ENCODE data around the gene RYR1. TPM values are rescaled to one million over a fixed set of nuclear protein-coding genes. Genes with fewer than 3 reads are reported as not detected.
"Not testable (repeated sequence)": the region's sequence is repeated elsewhere in the genome, so short reads cannot be mapped to it uniquely, and the experiment has no call there.

RYR1 gene
- total RNA-seq, 1 donor from 2014 or later, result 3.8 TPM

DNA sequence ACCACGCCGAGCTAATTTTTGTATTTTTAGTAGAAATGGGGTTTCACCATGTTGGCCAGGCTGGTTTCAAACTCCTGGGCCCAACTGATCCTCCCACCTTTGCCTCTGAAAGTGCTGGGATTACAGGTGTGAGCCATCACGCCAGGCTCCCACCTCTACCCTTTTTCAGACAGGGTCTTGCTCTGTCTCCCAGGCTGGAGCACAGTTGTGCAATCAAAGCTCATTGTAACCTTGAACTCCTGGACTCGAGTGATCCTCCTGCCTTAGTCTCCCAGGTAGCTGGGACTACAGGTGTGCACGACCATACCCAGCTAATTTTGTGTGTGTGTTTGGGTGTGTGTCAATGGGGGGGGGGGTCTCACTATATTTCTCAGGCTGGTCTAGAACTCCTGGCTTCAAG, 9.2 kb upstream of the RYR1 start:
- H3K4me3 Mint-ChIP-seq, result no peak overlapping the region
- no peaks in the 10 kb centered on the region for H3K27me3 Mint-ChIP-seq (ENCODE audit: insufficient read depth)
- H3K9me3 Mint-ChIP-seq, result no peaks in the 10 kb centered on the region
- H3K4me1 Mint-ChIP-seq (ENCODE audit: low read depth), result peaks cover 26% of the 10 kb centered on the region
- no peak for DNase-seq (ENCODE audit: low spot score)
- intact Hi-C loops (cut with micrococcal nuclease), result no loop called here
- H3K27ac Mint-ChIP-seq, result no peak overlapping the region
- no peaks in the 10 kb centered on the region for H3K36me3 Mint-ChIP-seq (ENCODE audit: low read depth)

DNA sequence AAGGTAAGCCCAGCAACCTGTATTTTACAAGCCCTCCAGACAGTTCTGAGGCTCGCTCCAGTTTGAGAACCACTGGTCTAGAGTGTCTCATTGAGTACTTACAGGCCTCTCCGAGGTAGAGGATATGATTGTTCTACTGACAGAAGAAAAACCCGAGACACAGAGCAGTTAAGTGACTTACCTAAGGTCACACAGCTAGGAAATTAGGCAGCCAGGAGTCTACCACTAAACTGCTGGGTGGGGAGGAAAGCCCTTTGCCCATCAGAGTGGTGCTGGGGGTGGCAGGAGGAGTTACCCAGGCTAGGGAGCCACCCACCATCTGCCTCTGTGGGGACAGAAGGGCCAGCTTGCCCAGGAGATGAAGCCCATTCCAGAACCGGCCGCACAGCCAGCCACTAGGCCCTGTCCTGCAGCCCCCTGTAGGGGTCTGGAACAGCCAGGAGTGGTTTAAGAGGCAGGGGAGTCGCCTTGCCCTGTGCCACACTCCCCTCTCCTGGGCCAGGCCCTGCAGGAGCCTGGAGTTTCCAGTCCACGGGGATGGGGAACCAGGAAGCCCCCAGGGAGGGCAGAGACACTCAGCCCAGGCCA, 8.2 kb upstream of the RYR1 start:
- Mint-ChIP-seq H3K36me3 (ENCODE audit: low read depth) (no peaks in the 10 kb centered on the region), H3K4me3 (no peak overlapping the region), H3K4me1 (ENCODE audit: low read depth) (peaks cover 32% of the 10 kb centered on the region), H3K27ac (peak overlapping the region; percentile 83), H3K27me3 (ENCODE audit: insufficient read depth) (no peaks in the 10 kb centered on the region), H3K9me3 (no peaks in the 10 kb centered on the region)
- DNase-seq (ENCODE audit: low spot score), result no peak
- intact Hi-C loops (cut with micrococcal nuclease), result loop anchor here (5.0 kb wide), 1 partner anchor 232 kb away; no protein-coding TSS in a partner anchor

DNA sequence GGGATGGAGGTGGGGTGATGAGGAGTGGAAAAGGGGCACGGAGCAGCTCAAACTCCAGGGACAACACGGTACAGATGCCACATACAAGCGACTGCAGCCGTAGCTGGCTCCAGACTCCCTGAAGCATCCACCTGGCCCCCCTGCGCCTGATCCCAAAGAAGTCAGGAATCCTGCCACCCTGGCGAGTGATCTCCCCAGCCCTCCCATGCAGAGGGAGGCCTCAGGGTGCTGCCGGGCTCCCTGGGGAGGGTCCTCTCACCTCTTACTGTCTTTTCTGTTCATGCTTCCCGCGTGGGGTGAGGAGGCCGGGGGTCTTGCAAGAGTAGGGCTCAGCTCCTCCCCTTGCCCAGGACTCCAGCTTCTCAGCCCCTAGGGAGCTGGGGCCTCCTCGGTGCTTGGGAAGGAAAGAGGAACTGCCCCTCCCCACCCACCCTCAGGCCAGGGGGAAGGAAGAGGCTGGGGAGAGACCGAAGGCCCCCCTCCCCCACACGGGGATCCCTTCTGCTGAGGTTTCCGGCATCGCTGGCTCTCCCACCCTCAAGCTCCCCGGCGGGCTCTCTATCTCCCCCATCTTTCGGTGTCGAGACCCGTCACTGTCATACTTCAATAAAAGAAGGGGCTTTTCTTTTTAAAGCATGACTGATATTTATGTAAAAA, 7.6 kb upstream of the RYR1 start, which contains the start of gene RASGRP4:
Gene RASGRP4 (minus strand): TSS at position 410 of the 657 bp plus-strand sequence. CDS start 128 bp downstream, at position 282.
- intact Hi-C loops (cut with micrococcal nuclease), result loop anchor here (5.0 kb wide), 1 partner anchor 231 kb away; no protein-coding TSS in a partner anchor
- Mint-ChIP-seq H3K9me3 (no peaks in the 10 kb centered on the region), H3K4me1 (ENCODE audit: low read depth) (peaks cover 32% of the 10 kb centered on the region), H3K36me3 (ENCODE audit: low read depth) (no peaks in the 10 kb centered on the region), H3K27ac (peak within 1 kb of the TSS; percentile 90), H3K4me3 (peak within 1 kb of the TSS; percentile 51), H3K27me3 (ENCODE audit: insufficient read depth) (peaks cover 2% of the 10 kb centered on the region)
- no peak for DNase-seq (ENCODE audit: low spot score)

DNA sequence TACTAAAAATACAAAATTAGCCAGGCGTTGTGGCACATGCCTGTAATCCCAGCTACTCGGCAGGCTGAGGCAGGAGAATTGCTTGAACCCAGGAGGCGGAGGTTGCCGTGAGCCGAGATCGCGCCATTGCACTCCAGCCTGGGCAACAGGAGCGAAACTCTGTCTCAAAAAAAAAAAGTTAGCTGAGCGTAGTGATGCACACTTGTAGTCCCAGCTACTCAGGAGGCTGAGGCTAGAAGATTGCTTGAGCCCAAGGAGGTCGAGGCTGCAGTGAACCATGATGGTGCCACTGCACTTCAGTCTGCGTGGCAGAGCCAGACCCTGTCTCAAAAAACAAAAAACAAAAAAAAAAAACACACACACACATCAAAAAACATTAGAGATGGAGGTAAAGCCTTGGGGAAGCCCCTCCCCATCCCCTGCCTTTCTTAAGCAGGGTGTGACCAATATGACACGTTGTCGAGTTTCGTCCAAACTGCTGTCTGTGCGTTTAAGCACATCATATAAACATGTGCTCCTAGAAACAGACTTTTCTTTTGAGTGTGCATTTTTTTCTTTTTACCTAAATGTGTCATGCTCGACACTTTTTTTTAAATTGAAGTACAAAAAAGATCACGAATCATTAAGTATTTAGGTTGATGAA, 6.3 kb upstream of the RYR1 start:
- Mint-ChIP-seq H3K4me3 (peak overlapping the region; percentile 56), H3K27ac (peak overlapping the region; percentile 90)
- intact Hi-C loops (cut with micrococcal nuclease), result loop anchor here (5.0 kb wide), 1 partner anchor 230 kb away; no protein-coding TSS in a partner anchor

DNA sequence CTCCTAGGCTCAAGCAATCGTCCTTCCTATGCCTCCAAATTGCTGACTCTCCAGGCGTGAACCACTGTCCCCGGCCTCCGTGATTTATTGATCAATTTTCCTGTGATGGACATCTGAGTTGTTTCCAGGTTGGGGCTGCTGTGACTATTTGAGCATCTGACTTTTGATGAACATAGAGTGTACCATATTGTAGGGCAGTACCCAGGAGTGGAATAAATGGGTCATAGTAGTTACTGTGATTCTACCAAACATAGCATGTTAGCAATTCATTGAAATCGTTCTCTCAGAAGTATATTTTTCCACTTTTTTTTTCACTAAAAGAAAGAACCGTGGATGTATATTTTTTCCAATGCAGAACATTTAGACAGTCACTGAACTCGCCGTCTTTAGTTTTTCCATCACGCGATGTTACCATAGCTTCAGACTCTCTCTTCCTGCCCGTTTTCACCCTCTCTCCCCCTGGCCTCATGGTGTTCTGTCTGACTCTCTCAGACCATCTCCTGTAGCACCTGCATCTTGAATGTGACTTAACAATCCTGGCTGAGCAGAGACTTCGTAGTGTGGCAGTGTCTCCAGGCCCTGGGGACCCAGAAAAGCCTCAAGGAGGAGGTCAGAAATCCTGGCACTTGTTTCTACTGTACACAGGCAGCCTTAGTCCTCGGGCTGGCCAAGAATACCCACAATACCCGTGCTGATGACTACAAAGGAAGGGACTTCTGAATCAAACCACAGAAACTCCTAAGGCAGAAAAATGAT, 4.3 kb upstream of the RYR1 start:
- H3K27me3 Mint-ChIP-seq (ENCODE audit: insufficient read depth), result peaks cover 11% of the 10 kb centered on the region
- H3K4me1 Mint-ChIP-seq (ENCODE audit: low read depth), result peaks cover 38% of the 10 kb centered on the region
- intact Hi-C loops (cut with micrococcal nuclease), result loop anchor here (2.0 to 5.0 kb wide), 2 partner anchors 26 to 228 kb away; partner anchors contain the start of gene FAM98C
- no peaks in the 10 kb centered on the region for H3K9me3 Mint-ChIP-seq
- DNase-seq (ENCODE audit: low spot score), result no peak
- peak overlapping the region; percentile 91 for H3K27ac Mint-ChIP-seq
- H3K4me3 Mint-ChIP-seq, result peak overlapping the region; percentile 44
- no peaks in the 10 kb centered on the region for H3K36me3 Mint-ChIP-seq (ENCODE audit: low read depth)

More for the DNA sequence above, 6.3 kb upstream of the RYR1 start:
- peaks cover 32% of the 10 kb centered on the region for H3K4me1 Mint-ChIP-seq (ENCODE audit: low read depth)
- DNase-seq (ENCODE audit: low spot score), result peak; percentile 11
- H3K27me3 Mint-ChIP-seq (ENCODE audit: insufficient read depth); H3K36me3 Mint-ChIP-seq (ENCODE audit: low read depth); H3K9me3 Mint-ChIP-seq: not testable (repeated sequence)

DNA sequence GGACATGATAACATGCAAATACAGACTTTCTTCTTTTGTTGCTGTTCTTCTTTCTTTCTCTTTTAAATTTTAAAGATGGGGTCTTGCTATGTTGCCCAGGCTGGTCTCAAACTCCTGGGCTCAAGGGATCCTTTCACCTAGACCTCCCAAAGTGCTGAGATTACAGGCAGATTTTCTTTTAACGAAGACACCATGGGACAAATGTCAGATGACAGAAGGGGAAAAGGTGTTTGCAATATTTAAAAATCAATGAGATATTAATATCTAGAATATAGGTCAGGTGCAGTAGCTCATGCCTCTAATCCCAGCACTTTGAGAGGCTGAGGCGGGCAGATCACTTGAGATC, 3.7 kb upstream of the RYR1 start:
- Mint-ChIP-seq H3K4me3 (no peak overlapping the region), H3K36me3 (ENCODE audit: low read depth) (no peaks in the 10 kb centered on the region), H3K27me3 (ENCODE audit: insufficient read depth) (peaks cover 14% of the 10 kb centered on the region), H3K27ac (peak overlapping the region; percentile 91), H3K9me3 (no peaks in the 10 kb centered on the region), H3K4me1 (ENCODE audit: low read depth) (peaks cover 41% of the 10 kb centered on the region)
- intact Hi-C loops (cut with micrococcal nuclease), result loop anchor here (2.0 to 5.0 kb wide), 2 partner anchors 27 to 228 kb away; partner anchors contain the start of gene FAM98C
- no peak for DNase-seq (ENCODE audit: low spot score)

DNA sequence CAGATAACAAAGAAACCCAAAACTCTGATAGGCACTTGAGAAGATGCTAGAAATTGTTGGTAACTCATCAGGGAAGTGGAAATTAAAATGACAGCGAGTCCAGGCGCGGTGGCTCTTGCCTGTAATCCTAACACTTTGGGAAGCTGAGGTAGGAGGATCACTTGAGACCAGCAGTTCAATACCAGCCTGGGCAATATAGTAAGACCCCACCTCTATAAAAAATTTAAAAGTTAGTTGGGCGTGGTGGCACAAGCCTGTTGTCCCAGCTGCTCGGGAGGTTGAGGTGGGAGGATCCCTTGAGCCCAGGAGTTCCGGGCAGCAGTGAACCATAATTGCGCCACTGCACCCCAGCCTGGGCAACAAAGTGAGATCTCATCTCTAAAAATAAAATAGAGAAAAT, 2.6 kb upstream of the RYR1 start:
- Mint-ChIP-seq H3K27ac (no peak overlapping the region), H3K27me3 (ENCODE audit: insufficient read depth) (peaks cover 17% of the 10 kb centered on the region), H3K4me3 (no peak overlapping the region), H3K36me3 (ENCODE audit: low read depth) (no peaks in the 10 kb centered on the region), H3K9me3 (no peaks in the 10 kb centered on the region), H3K4me1 (ENCODE audit: low read depth) (peaks cover 37% of the 10 kb centered on the region)
- intact Hi-C loops (cut with micrococcal nuclease), result no loop called here
- DNase-seq (ENCODE audit: low spot score), result no peak

DNA sequence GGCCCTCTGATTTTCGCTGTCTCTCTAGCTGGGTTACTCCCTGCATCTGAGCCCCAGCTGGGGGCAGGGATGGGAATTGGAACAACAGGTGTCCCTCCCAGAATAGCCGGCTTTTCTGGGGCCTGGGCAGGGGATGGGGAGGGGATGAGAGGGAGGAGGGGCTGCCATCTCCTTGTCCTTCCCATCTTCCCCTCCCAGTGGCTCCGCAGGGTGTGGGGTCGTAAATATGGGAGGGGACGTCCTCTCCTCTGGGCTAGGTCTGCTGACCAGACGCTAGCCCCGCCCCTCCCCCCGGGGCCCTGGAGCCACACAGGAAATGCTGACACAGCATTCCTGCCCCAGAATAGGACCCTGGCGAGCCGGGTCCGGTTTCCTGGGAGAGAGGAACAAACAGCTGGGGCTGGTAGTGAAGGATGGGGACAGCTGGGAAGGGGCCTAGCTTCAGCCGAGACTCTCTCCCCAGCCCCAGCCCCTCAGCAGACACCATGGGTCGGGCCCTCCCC, 1.1 kb downstream of the RYR1 start:
- no peaks in the 10 kb centered on the region for H3K9me3 Mint-ChIP-seq
- no peaks in the 10 kb centered on the region for H3K36me3 Mint-ChIP-seq (ENCODE audit: low read depth)
- no peak for DNase-seq (ENCODE audit: low spot score)
- H3K27ac Mint-ChIP-seq, result no peak overlapping the region
- peaks cover 20% of the 10 kb centered on the region for H3K27me3 Mint-ChIP-seq (ENCODE audit: insufficient read depth)
- peaks cover 12% of the 10 kb centered on the region for H3K4me1 Mint-ChIP-seq (ENCODE audit: low read depth)
- intact Hi-C loops (cut with micrococcal nuclease), result no loop called here
- peak overlapping the region; percentile 4 for H3K4me3 Mint-ChIP-seq

DNA sequence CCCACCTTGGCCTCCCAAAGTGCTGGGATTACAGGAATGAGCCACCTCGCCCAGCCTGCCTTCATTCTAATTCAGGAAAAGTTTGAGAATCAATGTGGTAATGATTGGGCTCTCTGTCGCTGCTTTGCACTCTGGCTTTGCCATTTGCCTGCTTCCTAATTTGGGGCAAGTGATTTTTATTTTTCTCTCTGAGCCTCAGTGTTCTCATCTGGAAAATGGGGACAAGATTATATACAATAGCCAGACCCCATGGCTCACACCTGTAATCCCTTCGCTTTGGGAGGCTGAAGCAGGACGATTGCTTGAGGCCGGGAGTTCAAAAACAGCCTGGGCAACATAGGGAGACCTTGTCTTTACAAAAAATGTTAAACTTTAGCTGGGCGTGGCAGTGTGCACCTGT, 3.8 kb downstream of the RYR1 start:
- Mint-ChIP-seq H3K4me1 (ENCODE audit: low read depth) (peaks cover 9% of the 10 kb centered on the region), H3K4me3 (no peak overlapping the region), H3K27ac (no peak overlapping the region), H3K36me3 (ENCODE audit: low read depth) (no peaks in the 10 kb centered on the region), H3K27me3 (ENCODE audit: insufficient read depth) (peaks cover 18% of the 10 kb centered on the region), H3K9me3 (no peaks in the 10 kb centered on the region)
- DNase-seq (ENCODE audit: low spot score), result no peak
- intact Hi-C loops (cut with micrococcal nuclease), result no loop called here

DNA sequence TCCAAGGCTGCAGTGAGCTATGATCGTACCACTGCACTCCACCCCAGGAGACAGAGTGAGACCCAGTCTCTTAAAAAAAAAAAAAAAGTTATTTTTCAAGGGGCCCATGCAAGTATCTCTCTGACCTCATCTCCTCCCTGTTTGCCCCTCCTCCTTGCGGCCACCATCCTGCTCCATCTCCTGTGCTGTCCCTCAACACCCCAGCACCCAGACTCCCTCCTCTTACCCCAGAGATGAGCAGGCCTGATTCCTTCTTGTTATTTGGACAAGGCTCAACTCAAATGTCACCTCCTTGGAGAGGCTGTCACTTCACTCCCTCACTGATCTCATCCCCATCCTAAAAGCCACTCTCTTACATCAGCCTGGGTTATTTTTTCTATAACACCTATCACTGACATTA, 4.4 kb downstream of the RYR1 start:
- DNase-seq (ENCODE audit: low spot score), result no peak
- no peak overlapping the region for H3K4me3 Mint-ChIP-seq
- peaks cover 9% of the 10 kb centered on the region for H3K4me1 Mint-ChIP-seq (ENCODE audit: low read depth)
- H3K36me3 Mint-ChIP-seq (ENCODE audit: low read depth), result no peaks in the 10 kb centered on the region
- H3K27ac Mint-ChIP-seq, result no peak overlapping the region
- intact Hi-C loops (cut with micrococcal nuclease), result no loop called here
- no peaks in the 10 kb centered on the region for H3K9me3 Mint-ChIP-seq
- H3K27me3 Mint-ChIP-seq (ENCODE audit: insufficient read depth), result peaks cover 18% of the 10 kb centered on the region

DNA sequence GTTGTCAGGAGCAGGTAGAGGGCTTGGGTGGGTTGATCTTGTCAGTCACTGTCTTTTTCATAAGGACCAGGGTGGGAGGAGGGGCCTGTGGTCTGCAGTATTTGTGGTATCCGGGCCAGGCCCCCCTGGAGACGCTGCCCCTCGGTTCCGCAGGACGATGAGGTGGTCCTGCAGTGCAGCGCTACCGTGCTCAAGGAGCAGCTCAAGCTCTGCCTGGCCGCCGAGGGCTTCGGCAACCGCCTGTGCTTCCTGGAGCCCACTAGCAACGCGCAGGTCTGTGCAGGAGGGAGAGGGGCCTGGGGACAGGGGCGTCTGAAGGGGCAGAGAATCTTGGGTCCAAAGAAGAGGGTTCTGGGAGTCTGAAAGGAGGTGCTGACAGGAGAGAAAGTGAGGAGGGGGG, 7.1 kb downstream of the RYR1 start:
- Mint-ChIP-seq H3K4me3 (no peak overlapping the region), H3K4me1 (ENCODE audit: low read depth) (no peaks in the 10 kb centered on the region), H3K27ac (no peak overlapping the region), H3K9me3 (no peaks in the 10 kb centered on the region), H3K27me3 (ENCODE audit: insufficient read depth) (peaks cover 3% of the 10 kb centered on the region), H3K36me3 (ENCODE audit: low read depth) (no peaks in the 10 kb centered on the region)
- intact Hi-C loops (cut with micrococcal nuclease), result loop anchor here (2.0 kb wide), 1 partner anchor 38 kb away; the partner anchor contains the start of gene FAM98C
- DNase-seq (ENCODE audit: low spot score), result no peak

DNA sequence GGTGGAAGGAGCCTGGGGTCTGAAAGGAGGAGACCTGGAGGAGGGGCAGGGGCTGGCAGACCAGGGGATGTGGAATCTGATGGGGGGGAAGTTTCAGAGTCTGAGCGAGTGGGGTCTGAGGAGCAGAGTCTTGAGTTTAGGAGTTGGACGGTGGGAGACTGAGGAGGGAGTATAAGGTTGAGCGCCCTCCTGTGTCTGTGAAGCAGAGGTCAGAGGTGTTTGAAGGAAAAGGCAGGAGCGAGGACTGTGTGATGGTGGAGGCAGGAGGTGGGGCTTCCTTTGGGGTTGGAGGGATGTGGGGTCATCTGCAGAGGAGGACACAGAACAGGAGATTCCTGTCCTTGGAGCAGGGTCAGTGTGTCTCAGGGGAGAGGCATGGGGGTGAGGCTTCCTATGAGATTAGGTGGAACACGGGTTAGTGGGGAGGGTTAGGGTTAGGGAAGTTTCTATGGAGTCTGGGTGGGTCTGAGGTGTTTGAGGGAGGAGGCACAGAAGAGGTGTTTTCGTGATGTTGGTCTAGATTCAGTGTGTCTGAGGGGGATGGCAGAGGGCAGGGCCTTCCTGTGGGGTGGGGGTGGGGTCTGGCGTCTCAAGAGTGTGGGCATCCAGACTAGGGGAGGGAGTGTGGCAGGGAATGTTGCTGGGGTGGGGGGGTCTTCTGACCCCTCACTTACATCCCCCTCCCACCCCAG, 8.3 kb downstream of the RYR1 start:
- no peaks in the 10 kb centered on the region for H3K9me3 Mint-ChIP-seq
- H3K36me3 Mint-ChIP-seq (ENCODE audit: low read depth), result no peaks in the 10 kb centered on the region
- no peak for DNase-seq (ENCODE audit: low spot score)
- peaks cover 3% of the 10 kb centered on the region for H3K27me3 Mint-ChIP-seq (ENCODE audit: insufficient read depth)
- H3K4me1 Mint-ChIP-seq (ENCODE audit: low read depth), result no peaks in the 10 kb centered on the region
- no peak overlapping the region for H3K27ac Mint-ChIP-seq
- intact Hi-C loops (cut with micrococcal nuclease), result loop anchor here (2.0 kb wide), 1 partner anchor 39 kb away; the partner anchor contains the start of gene FAM98C
- H3K4me3 Mint-ChIP-seq, result no peak overlapping the region
